ENCODE data around the gene FASTKD2.

- no peak for TF ChIP-seq POLR2A (IDR thresholded peaks at IDR 0.05; ENCODE audit: low read depth, low read length)
- TF ChIP-seq POLR2AphosphoS5 (IDR thresholded peaks at IDR 0.05; ENCODE audit: low read depth, low read length), result no peak
These were observed 49.1 kb downstream of the FASTKD2 start for GRCh38 chr2:206814498-206814897.
